Inflammatory macrophage treated with lipopolysaccharide for 4 hours (primary cell): ENCODE results near the gene RNF152.
A peak's percentile ranks its signal among the peaks of the same experiment; 100 is the strongest.

Source experiments
- DNase-seq: peaks from one replicate; pipeline ENCODE4 v3.0.0-alpha.2; 2020

RNF152 gene

DNA sequence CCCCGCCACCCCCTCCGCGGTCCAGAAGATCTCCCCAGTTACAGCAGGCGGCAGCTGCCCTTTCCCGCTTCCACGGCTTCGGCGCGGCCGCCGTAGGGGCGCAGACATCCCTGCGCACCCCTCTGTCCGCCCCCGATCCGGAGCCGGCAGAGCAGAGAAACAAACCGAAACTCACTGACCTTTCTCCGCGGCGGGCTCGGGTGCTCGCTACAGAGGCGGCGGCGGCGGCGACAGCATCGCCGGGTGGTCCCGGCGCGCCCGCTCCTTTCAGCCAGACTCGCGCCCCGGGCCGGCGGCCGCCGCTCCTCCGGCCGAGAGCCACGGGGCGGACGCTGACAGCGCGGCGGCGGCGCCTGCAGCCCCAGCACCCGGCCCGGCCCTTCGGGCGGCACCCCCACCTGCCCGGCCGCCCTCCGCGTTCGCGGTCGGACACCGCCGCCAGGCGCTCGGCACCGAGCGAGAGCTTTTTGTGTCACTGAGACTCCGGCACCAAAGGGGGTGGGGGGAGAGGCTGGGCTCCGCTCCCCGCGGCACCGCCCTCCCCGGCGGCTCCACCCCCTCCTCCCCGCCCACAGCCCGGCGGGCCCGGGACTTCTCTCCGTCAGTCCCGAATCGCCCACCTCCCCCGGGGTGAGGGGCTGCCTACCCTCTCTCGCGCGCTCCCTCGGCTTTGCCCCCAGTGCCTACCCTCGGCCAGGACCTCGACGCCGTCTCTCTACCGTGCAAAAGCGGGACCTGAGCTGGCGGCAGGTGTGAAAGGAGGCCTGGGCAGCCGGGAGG lies 1.4 kb upstream of the RNF152 start:
- peak; percentile 30 for DNase-seq

DNA sequence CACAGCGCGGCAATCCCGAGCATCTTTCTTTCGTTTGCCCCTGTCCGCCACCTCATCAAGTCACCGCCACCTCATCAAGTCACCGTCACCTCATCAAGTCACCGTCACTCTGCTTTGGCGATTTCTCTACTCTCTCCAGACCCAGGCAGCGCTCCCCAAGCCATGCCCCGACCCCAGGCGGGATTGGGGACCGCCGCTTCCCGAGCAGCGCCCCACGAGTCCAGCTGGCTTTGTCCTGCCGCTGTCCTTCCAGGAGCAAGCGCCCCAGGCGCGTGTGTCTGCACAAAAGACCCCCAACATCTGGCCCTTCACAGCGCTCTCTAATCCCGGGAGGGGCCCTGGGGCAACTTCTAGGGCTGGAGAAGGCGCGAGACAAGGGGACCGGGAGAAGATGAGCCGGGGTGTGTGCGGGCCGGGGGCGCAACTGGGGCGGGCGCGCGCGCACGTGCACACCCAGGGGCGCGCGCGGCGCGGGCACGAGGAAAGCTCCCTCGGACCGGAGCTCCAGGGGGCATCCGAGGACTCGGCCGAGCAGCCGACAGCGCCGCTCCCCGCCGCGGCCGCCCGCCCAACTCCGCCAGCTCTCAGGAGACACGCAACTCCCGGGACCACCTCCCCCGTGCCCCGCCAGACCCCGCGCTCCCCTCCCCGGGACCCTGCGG lies 633 bp upstream of the RNF152 start:
- no peak for DNase-seq

DNA sequence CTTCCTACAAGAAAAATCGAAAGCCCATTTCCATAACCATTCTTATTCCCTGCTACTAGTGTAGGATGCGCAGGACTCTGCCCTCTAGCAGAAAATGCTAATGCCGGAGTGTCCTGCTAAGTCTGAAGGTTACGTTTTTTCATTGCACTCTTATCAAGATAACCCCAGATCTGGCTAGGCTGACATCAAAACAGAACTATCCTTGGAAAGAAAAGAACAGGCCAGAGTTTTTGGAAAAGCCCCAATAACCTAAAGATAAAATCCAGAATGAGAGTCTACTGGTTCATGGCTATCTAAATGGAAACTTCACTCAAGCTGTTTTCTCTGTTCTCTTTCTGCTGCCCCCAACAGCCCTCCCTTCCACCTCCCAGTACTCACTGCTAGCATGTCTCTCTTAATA lies 913 bp downstream of the RNF152 start:
- DNase-seq, result no peak

DNA sequence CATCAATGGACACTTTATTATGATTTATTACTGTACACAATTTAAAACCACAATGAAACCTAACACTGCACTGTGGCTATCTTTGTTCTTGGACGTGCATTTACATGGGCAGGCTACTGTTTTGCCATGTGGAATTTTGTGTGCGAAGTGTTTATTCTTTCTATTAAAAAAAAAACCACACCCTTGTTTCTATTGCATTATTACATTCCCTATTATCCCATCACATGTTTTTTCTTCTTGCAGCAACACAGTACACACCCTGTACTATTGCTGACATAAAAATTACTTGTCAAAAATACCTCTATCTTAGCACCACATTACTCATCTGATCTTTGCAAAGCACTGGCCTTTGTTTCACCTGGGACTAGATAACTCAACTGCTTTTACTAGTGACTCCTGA lies 1.5 kb downstream of the RNF152 start:
- DNase-seq, result no peak

DNA sequence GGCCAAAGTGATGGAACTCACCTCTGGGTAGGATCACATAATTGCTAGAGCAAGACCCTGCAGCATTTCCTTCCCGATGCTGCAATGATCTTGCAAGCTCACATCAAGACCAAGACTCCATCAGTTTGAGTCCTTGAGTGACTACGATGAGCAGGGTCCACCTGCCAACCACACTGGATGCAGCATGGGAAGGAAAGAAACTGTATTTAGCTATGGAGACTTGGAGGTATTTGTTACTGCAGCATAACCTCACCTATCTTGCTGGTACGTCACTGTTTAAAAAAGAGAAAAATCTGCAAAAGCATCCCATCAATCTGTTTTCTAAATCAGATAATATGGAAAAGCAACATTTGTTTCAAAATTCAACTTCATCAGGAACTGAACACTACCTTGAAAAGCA lies 2.5 kb downstream of the RNF152 start:
- DNase-seq, result no peak

DNA sequence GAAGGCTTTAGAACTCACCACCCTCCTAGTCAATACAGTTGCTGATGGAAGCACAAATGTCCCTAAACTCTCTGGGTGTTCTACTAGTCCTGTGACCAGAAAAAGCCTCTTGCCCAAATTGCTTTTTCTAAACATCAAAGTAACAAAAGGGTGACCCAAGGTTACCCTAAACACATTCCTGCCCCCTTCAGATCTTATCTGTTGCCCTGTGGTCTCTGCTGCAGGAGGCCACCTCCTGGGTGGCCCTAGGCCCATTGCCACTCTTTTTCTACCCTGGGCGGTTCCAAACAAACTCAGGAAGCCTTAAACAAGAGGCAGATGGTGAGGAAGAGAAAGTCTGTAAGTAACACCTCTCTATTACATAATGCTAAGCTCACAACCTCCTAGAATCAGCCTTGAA lies 3.3 kb downstream of the RNF152 start:
- no peak for DNase-seq

DNA sequence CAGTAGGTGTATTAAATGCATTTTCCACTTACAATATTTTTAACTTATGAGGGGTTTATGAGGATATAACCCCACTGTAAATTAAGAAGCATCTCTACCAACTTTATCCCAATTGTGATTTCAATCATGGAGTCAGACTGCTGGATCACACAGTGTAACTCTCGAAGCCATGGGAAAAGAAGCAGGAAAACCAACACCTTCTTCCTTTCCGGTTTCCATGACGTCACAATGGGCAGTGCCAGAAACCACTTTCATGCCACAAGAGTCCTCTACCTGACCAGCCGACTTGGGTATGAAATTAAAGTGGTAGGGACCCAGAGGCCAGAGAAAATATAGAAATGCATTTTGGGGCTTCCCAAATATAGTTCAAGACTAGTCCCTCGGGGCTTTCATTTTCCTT lies 4.2 kb downstream of the RNF152 start:
- DNase-seq, result no peak

DNA sequence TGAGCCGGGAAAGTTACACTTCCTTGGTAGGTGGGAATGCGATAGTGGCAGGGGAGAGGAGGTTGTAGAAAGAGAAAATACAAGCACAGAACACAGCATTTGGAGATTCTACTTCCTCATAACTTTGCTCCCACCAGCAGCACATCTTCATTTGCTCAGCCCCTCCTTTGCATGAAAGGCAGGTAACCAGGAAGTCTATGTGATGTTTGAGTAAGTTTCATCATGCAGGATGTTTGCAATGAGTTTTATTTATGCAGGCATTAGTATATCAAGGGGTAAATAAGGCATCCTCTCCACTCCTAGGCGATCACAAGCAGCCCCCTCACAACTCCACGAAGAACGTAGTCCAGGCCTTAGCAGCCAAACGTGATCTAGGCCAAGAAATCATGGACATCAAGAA lies 5.0 kb downstream of the RNF152 start:
- no peak for DNase-seq

DNA sequence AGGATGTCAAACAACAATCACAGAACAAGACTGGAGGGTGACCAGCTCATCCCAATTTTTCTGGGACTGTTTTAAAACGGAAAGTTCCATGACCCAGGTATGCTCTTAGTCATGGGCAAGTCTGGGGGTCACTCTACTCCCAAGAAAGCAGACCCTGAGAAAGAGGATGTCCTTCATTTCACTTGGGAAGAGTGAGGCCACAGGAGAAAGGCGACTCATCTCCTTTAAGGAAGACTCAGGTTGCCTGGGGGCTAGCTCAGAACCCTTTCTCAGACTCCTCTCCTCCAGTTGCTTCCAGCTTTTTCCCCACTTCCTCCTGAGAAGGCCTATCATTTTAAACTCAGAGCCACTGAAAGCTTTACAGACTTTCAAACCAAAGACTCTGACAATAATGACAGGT lies 9.3 kb downstream of the RNF152 start:
- no peak for DNase-seq

DNA sequence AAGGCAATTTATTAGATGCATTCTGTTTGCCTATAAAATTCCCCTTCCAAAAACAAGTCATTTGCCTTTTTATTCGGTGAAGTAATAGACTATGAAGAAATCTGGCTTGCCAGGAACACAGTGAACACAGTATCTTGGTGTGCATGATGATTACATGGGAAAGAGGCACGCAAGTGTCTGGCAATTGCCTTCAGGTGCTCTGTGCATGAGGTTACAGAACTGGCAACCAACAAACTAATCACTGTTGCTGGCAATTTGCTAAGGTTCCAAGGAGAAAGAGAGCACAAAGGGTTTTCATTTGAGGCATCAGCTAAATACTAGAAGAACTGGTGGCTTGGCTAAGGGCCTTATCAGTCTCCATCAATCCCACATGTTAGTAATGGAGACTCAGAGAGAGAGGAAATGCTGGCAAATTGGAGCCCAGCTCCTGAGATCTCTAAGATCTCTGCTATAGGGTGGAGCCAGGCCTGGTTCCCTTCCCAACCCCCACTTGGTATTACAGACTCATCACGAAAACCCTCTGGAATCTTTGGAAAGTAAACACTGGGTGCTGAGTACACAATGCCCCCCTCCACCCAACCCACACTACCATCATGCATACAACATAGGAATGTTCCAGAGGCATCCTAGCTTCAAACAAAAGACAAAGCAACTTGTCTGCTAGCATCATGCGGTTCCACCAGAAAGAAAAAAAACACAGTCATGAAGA lies 10.4 kb downstream of the RNF152 start:
- no peak for DNase-seq

DNA sequence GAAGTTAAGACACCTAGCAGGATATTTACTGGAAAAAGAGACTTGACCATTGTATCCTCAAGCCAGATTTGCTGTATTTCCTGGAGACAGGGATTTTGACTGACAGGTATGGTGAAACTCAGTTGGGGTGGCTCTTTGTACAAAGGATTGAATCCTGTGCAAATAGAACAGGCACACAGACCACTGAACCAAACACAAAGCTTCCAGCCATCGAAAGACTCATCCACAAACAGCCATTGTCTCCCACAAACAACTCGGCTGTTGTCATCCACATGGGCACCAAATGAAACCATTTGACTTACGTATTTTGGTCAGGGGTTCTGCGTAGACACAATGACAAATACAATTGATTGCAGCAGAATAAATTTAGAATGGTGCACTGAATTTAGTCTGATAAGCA lies 15.9 kb downstream of the RNF152 start:
- DNase-seq, result no peak

DNA sequence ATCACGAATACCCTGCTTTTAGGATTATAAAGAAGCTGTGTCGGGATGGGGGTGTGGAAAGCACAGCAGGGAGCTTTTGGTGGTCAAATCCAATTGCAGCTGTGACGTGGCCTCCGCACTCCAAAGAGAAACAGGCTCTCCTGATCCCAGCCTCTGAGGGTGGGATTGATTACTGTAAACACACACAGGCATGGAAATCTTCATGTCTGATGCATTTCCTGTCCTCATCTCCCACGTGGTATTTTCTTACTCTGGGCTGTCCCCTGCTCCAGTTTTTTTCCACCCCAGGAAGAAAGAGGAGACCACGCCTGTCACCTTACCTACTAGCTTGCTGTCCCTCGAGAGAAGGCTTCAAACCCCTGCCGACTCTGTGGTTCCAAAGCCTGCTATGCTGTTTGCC lies 22.7 kb downstream of the RNF152 start:
- no peak for DNase-seq

DNA sequence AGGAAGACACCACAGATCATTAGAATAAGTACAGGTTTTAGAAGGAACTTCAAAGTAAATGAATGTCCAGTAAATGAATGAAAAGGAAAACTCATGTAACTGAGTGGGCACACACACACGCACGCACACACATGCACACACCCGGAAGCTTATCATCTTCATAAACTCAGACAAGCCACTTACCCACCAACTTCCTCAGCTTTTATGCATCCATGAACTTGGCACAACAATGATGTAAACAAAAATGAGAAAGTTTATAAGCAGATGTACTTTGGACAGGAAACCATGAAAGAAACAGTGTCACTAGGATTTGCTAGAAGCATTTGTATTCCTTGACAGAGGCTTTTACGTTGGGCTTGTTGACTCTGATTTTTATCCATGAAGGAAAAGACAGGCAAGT lies 23.2 kb downstream of the RNF152 start:
- DNase-seq, result no peak

DNA sequence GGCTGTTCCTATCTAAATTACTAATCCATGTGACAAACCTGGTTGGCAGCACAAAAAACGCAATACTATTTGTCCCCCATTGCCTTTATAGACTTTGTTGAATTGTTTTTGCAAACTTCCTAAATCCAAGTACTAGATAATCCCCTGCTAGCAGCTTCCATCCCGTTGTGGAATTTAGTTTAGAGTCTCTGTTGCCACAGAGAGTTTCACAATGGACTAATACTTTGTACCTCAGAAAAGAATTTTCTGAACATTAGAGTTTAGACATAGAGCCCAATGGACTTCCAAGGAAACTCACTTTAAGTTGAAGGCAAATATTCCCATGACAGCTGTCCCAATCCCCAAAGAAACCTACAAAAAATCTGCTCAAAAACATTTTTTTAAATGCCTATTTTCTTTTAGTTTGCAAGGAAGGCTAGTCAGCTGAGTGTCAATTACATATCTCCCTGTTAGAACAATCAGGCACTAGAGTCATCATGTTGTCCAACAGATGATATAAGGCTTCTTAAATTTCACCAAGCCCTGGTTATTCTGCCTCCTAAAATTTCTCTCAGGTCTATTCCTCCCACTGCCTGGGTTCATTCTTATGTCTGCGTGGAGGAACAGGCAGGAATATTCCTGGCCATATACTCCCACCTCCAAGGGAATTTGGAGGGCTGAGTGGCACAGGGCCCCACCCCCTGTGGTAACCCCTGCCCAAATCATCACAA lies 27.2 kb downstream of the RNF152 start:
- DNase-seq, result no peak

DNA sequence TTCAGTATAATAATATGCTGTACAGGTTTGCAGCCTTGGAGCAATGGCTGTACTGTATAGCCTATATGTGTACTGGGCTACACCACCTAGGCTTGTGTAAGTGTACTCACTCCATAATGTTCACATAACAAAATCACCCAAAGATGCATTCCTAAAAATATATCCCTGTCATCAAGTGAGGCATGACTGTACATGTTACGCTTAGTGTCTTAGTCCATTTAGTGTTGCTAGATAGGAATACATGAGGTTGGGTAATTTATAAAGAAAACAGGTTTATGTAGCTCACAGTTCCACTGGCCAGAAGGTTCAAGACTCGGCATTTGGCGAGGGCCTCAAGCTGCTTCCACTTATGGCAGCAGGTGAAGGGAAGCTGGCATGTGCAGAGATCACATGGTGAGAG lies 31.4 kb downstream of the RNF152 start:
- DNase-seq, result no peak

DNA sequence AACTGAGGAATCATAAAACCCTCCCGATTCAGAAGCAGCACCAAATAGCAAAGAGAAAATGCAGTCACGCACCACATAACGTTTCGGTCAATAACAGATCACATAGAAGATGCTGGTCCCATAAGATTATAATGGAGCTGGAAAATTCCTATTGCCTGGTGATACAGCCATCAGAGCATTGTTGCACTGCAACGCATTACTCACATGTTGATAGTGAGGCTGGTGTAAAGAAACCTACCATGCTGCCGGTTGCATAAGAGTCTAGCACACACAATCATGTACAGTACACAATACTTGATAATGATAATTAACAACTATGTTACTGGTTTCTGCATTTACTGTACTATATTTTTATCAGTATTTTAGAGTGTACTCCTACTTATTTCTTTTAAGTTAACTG lies 32.5 kb downstream of the RNF152 start:
- DNase-seq, result no peak

DNA sequence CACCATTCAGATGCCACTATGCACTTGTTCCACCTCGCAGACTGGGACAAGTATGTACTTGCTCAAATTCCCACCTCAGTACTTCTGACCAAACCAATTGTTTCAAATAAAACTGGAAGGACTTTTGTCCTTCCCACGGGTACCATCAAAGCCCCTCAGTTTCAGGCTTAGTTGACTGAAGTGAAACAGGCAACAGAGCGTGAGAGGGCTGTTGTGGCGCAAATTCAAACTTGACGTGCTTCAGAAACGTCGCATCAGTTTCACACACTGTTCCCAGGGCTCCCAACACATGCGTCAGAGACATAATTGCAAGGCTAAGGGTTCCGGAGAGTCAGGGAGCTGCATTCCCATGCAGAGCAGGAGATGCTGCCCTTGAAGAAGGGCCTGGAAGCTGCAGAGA lies 33.7 kb downstream of the RNF152 start:
- no peak for DNase-seq

DNA sequence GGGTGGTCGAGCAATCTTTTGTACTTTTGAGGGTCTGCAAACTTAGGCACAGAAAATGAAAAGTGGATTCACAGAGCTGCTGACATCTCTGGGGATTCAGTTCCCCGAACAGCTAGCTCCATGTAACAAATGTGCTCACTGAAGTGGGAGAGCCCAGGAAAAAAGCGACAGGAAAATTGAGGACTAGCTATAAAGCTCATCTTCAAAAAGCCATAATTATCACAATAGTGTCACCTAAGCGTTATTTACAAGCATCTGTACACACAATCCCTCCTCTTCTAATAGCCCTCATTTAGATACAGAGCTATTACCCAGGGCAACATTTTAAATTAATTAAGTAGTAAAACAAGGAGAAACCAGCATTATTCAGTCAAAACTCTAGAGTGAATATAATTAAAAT lies 36.1 kb downstream of the RNF152 start:
- no peak for DNase-seq

DNA sequence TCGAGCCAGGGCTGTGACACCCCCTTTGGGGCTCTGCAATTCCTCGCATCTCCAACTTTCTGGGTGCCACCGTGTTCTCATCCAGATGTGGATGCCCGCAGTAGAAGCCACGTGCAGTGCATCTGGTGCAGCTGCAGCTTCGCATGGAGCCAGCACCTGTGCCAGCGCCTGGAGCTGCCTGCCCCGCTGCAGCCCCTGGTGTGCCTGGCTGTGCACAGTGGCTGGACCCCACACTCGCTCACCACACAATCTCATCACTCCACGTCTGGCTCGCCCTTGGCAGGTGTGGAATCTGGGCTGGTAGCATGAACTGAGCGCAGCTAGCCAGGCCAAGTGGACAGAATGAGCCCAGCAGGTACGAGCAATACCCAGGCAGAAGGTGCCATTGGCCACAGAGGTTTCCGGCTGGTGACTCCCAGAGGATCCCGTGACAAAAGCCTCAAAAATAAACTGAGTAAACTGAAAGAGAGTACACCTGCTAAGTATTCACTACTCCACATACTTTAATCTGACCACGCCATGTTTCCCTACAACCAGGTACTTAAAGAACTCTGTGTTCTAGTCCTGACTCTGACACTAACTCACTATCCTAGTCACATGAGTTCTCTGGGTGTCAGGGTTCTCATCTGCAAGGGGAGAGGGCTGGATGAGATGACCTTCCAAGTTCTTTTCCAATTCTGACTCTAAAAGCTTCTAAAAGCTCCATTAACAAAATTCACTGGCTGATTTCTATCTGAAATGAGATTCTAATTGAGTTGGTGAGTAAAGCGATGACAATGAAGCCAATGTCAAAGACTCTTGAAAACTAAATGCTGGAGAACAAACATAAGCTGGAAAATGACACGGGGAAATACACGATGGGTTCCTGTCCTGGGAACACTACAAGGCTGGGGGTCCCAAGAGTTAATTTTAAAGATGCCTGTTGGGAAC lies 37.1 kb downstream of the RNF152 start:
- no peak for DNase-seq

DNA sequence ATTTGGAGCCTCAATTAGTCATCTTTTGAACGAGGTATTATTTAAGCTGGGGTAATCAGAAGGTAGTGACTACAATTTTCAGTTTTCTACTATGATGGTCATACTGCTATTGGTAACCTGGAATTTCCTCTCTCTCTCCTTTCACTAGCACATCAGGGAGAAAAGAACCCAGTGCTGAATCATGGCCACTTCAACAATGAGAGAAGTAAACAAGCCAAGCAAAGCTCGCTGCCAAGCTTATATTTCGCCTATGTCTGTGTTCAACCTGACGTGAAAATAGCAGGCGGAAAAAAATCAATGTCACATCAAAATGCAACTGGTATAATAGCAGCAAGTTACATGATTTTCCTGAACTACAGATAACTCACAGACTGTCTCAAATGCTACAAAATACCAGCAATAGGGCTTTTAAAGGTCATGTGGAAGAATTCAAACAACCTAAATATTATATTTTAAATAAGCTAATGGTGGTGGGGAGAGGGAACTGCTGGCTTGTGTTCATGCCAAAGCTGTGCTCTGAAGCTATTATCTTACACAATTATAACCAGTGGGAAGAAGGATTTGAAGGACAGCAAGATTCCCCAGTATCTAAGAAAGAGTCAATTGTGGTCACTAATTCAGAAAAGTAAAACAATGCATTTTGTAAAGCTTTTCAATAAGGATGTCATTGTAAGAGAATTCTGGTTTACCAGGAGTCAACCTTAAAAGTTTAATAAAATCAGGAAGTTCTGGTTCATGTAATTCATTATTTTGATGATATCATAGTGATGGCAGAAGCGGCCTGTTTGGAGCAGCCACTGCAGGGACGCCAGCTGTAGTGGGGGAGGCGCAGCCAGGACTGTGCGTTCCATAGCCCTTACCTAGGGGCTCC lies 38.0 kb downstream of the RNF152 start:
- no peak for DNase-seq

DNA sequence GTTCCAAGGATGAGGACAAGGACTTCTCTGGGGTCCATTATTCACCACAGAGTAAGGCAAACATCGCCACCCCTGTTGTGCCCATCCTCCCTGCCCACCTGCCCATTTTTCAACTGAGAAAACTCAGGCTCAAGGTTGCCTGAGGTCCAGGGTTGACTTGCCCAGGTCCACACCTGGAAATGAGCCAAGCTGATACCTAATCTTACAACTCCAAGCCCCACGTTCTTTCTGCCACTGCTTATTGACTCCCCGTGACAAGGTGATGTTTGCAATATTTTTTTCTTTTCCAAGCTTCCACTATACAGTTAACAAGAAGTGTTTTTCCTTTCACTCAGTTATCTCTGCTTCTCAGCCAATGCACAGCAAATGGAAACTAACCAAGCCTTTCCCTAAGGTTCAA lies 39.0 kb downstream of the RNF152 start:
- DNase-seq, result no peak
